Ovary (tissue), 9 donors: ENCODE data around the gene COL5A1. TPM values are rescaled to one million over a fixed set of nuclear protein-coding genes. Genes with fewer than 3 reads are reported as not detected.
A peak's percentile ranks its signal among the peaks of the same experiment; 100 is the strongest.

Experiments
- DNase-seq, 5 donors: peaks; one replicate each; pipeline ENCODE4 v3.0.0-alpha.2; 2019 to 2020
- H3K27ac ChIP-seq, 2 donors: fragments of 200-600 bp; one replicate each; pipeline versions ENCODE4 v1.5.1 to v1.8.0; 2019 to 2022
- H3K27me3 ChIP-seq: fragments of 200-600 bp; one replicate; pipeline ENCODE4 v1.8.0; 2022
- H3K36me3 ChIP-seq: fragments of 200-600 bp; sonication (generic); one replicate; pipeline ENCODE4 v1.5.1; 2019
- H3K4me1 ChIP-seq: one replicate; pipeline ENCODE4 v1.8.1; 2013; ENCODE audit warnings: mild to moderate bottlenecking, moderate library complexity; ENCODE audit not compliant: insufficient read depth
- H3K4me3 ChIP-seq: fragments of 200-600 bp; sonication (generic); one replicate; pipeline ENCODE4 v1.5.1; 2017
- H3K9me3 ChIP-seq, 2 donors: fragments of 200-600 bp in 1 of 2; sonication (generic) in 1 of 2; one replicate each; pipeline versions ENCODE4 v1.5.1 to v1.8.1; 2013 to 2019; ENCODE audit warnings: mild to moderate bottlenecking in 1 of 2, moderate library complexity in 1 of 2
- EP300 ChIP-seq: sonication (generic); formaldehyde crosslinking; IDR thresholded peaks from one replicate; pipeline ENCODE4 v1.6.1; 2017; ENCODE audit warnings: antibody characterized with exemption
- POLR2A ChIP-seq: fragments of 450-650 bp; IDR thresholded peaks from one replicate; pipeline ENCODE4 v1.6.1; 2017; ENCODE audit warnings: antibody characterized with exemption, mild to moderate bottlenecking, moderate library complexity
- WGBS, 3 donors: extraction: QIAGEN DNeasy Blood & Tissue Kit in 1 of 3; methylation state at CpG; one replicate each; pipeline versions ENCODE4 v1.1.5 to v1.1.7; 2013 to 2017; 5-methylcytosine and 5-hydroxymethylcytosine counted together
- intact Hi-C, 4 donors: fragments of 100-400 bp; cut with DNase I; formaldehyde crosslinking; loops; one replicate each; pipeline versions ENCODE4 v1.11.0 to v1.15.1; 2022 to 2023
- polyA plus RNA-seq, 2 donors: library from polyadenylated mRNA; stranded (reverse); fragments of 200-250 nt in 1 of 2; fragments of 350-450 nt in 1 of 2; fragmentation: Illumina TruSeq in 1 of 2; extraction: RNeasy Lipid Tissue Mini Kit (QIAGEN cat#74804) in 1 of 2; gene quantifications; one replicate each; pipeline ENCODE4 v1.2.3, GENCODE V29; 2013 to 2014
- total RNA-seq, 7 donors: library from RNA; depleted of rRNA in 2 of 7; stranded (reverse); fragments of >200 nt in 2 of 7; fragmentation: NEBNext Ultra II Directional in 3 of 7; extraction: Animal tissue kit (Norgen Biotek cat#: 25700) in 3 of 7; gene quantifications; one replicate each; pipeline versions ENCODE4 v1.1.0 to v1.2.4, GENCODE V29; 2016 to 2023
- TF ChIP-seq, protein P1 (sequence below), 3 donors: fragments of 450-650 bp in 2 of 3; fragments of 200-600 bp in 1 of 3; IDR thresholded peaks; one replicate each; pipeline versions ENCODE4 v1.5.1 to v1.8.0; 2016 to 2022; ENCODE audit warnings: antibody characterized with exemption in 3 of 3, mild to moderate bottlenecking in 1 of 3
- donor health status: DM: no; HTN: no; CAD: no; lungs with moderate emphysema.
- donor health status: DM: no; HTN: no; CAD: no.
- donor health status: Bipolar disorder and iron deficiency.
- donor health status: DM: yes; HTN: yes; CAD: no.
- donor health status: DM: no; HTN: no; CAD: no.
- donor health status: DM: yes; HTN: yes; CAD: no.

The COL5A1 gene
- total and polyA plus RNA-seq, 9 donors = 28.1 to 117 (median 54.6) TPM

DNA sequence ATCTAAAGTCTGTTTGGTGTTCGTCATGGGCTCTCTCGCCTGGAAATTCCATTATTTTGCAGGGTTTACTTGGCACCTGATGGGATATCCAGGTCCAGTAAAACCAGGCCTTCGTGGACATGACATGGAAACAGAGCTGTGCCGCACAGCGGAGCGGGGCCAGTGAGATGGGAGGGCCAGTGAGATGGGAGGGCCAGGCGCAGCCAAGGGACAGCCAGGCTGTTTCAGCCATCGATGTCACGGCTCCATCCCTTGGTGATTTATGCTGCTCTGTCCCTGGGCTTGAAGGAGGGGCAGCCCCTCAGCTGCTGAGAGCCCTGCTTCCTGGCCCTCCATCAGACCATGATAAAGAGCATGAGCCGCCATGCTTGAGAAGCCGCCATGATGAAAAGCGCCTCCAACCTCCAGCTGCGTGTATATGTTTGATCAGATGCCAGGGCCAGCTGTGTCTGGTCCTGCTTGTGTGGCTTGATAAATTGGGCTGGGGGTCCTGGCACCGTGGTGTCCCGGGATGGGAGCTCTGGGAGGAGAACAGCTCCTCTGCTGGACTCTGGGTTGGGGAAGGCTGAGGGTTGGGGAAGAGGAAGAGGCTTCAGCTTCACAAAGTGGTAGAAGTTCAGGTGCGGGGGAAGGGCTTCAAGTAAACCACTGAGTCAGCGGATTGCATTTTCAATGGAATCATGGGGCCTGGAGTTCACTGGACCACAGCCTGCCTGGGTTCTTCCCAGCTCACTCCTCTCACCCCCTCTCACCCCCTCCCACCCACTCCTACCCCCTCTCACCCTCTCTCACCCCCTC lies 6.1 kb upstream of the COL5A1 start:
- intact Hi-C loops = no loop called here
- Histone ChIP-seq H3K4me1 (no peaks in the 10 kb centered on the region), H3K9me3 (no peaks in the 10 kb centered on the region), H3K27ac (no peak overlapping the region), H3K4me3 (no peak overlapping the region), H3K27me3 (no peaks in the 10 kb centered on the region), H3K36me3 (no peaks in the 10 kb centered on the region)
- WGBS, 3 donors = 86 to 90% (median 88%) methylated on average over 15 to 17 of the region's 17 CpGs
- TF ChIP-seq, protein P1, sequence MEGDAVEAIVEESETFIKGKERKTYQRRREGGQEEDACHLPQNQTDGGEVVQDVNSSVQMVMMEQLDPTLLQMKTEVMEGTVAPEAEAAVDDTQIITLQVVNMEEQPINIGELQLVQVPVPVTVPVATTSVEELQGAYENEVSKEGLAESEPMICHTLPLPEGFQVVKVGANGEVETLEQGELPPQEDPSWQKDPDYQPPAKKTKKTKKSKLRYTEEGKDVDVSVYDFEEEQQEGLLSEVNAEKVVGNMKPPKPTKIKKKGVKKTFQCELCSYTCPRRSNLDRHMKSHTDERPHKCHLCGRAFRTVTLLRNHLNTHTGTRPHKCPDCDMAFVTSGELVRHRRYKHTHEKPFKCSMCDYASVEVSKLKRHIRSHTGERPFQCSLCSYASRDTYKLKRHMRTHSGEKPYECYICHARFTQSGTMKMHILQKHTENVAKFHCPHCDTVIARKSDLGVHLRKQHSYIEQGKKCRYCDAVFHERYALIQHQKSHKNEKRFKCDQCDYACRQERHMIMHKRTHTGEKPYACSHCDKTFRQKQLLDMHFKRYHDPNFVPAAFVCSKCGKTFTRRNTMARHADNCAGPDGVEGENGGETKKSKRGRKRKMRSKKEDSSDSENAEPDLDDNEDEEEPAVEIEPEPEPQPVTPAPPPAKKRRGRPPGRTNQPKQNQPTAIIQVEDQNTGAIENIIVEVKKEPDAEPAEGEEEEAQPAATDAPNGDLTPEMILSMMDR (IDR thresholded peaks at IDR 0.05) = no peak
- no peak for TF ChIP-seq POLR2A
- TF ChIP-seq EP300 = no peak
- DNase-seq = peak in 4 of 5 donors; percentile 6 to 28 (median 10)

DNA sequence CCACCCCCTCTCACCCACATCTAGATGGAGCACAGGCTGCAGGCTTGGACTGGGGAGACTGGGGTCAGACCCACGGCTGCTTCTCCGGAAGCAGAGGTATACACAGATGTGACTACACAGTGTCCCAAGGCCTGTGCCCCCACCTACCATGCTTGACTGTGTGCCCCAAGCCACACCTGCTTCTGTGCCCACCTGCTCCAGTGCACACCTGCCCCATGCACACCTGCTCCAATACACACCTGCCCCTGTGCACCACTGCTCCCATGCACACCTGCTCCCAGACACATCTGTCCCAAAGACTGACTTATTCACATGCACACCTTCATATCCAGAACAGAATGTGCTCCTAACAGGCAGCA lies 5.5 kb upstream of the COL5A1 start:
- Histone ChIP-seq H3K4me3 (no peak overlapping the region), H3K27me3 (no peaks in the 10 kb centered on the region), H3K9me3 (no peaks in the 10 kb centered on the region), H3K36me3 (no peaks in the 10 kb centered on the region), H3K4me1 (no peaks in the 10 kb centered on the region), H3K27ac (no peak overlapping the region)
- TF ChIP-seq EP300 = no peak
- TF ChIP-seq, protein P1 (IDR thresholded peaks at IDR 0.05) = no peak
- TF ChIP-seq POLR2A = no peak
- intact Hi-C loops = no loop called here
- DNase-seq = peak in 2 of 5 donors; percentile 15 to 26
- 85 to 95% (median 95%) methylated on average over 2 of the region's 2 CpGs for whole genome bisulfite sequencing, 3 donors

GRCh38 chr9:134637241-134637640 lies 4.4 kb upstream of the COL5A1 start:
- Histone ChIP-seq H3K36me3 (no peaks in the 10 kb centered on the region), H3K9me3 (no peaks in the 10 kb centered on the region), H3K4me3 (no peak overlapping the region), H3K27me3 (no peaks in the 10 kb centered on the region), H3K4me1 (no peaks in the 10 kb centered on the region), H3K27ac (no peak overlapping the region)
- intact Hi-C loops = no loop called here
- DNase-seq = peak in 2 of 5 donors; percentile 20 to 26
- TF ChIP-seq, protein P1 (IDR thresholded peaks at IDR 0.05) = no peak
- TF ChIP-seq POLR2A (no peak), EP300 (no peak)
- WGBS, 3 donors = 66 to 82% (median 73%) methylated on average over 12 of the region's 12 CpGs

GRCh38 chr9:134637696-134638501 lies 3.7 kb upstream of the COL5A1 start:
- Histone ChIP-seq H3K27ac (no peak overlapping the region), H3K4me1 (no peaks in the 10 kb centered on the region), H3K4me3 (no peak overlapping the region), H3K36me3 (no peaks in the 10 kb centered on the region), H3K27me3 (no peaks in the 10 kb centered on the region), H3K9me3 (no peaks in the 10 kb centered on the region)
- intact Hi-C loops = no loop called here
- 69 to 80% (median 76%) methylated on average over 23 of the region's 23 CpGs for WGBS, 3 donors
- DNase-seq = peak in 1 of 5 donors; percentile 15
- no peak for TF ChIP-seq EP300
- TF ChIP-seq, protein P1 (IDR thresholded peaks at IDR 0.05) = no peak
- TF ChIP-seq POLR2A = no peak
